ENCODE data around the gene SMLR1.

DNA sequence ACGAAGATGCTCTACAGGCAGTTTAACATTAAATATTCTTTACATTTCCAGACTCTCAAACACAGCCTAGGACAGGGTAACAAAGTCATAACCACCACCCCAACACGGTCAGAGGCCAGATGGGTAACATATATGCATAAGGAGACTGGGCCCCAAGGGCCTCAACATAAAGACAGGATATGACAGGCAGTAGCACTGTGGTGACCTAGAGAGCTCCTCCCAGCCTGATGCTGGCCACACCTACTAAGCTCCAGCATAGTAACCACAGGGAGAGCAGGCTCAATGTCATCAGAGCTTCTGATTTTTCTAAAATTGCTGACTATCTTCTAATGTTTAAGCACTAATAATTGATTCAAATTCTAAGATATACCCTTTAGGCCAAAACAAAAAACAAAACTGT lies 21.7 kb downstream of the SMLR1 start:
- TF ChIP-seq, protein P1, sequence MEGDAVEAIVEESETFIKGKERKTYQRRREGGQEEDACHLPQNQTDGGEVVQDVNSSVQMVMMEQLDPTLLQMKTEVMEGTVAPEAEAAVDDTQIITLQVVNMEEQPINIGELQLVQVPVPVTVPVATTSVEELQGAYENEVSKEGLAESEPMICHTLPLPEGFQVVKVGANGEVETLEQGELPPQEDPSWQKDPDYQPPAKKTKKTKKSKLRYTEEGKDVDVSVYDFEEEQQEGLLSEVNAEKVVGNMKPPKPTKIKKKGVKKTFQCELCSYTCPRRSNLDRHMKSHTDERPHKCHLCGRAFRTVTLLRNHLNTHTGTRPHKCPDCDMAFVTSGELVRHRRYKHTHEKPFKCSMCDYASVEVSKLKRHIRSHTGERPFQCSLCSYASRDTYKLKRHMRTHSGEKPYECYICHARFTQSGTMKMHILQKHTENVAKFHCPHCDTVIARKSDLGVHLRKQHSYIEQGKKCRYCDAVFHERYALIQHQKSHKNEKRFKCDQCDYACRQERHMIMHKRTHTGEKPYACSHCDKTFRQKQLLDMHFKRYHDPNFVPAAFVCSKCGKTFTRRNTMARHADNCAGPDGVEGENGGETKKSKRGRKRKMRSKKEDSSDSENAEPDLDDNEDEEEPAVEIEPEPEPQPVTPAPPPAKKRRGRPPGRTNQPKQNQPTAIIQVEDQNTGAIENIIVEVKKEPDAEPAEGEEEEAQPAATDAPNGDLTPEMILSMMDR (conservative IDR thresholded peaks at IDR 0.05; ENCODE audit: low read length): no peak
- no peak for TF ChIP-seq EZH2phosphoT487 (IDR thresholded peaks at IDR 0.05; ENCODE audit: borderline replicate concordance)
